ENCODE data around the gene ZNF613.

DNA sequence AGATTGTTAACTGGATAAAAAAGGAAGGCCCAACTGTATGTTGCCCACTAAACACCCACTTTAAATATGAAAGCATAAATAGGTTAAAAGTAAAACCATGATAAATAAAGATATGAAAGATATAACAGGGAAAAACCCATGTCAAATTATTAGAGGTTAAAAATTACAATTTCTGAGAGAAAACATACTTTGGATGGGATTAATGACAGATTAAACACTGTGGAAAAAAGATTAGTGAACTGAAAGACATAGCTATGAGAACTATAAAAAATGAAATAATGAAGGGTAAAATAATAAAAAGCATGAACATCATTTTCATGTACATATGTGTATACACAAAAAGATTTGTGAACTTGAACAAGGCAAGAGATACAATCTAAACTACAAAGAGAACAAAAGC, 37.3 kb upstream of the ZNF613 start:
- TF ChIP-seq, protein P1, sequence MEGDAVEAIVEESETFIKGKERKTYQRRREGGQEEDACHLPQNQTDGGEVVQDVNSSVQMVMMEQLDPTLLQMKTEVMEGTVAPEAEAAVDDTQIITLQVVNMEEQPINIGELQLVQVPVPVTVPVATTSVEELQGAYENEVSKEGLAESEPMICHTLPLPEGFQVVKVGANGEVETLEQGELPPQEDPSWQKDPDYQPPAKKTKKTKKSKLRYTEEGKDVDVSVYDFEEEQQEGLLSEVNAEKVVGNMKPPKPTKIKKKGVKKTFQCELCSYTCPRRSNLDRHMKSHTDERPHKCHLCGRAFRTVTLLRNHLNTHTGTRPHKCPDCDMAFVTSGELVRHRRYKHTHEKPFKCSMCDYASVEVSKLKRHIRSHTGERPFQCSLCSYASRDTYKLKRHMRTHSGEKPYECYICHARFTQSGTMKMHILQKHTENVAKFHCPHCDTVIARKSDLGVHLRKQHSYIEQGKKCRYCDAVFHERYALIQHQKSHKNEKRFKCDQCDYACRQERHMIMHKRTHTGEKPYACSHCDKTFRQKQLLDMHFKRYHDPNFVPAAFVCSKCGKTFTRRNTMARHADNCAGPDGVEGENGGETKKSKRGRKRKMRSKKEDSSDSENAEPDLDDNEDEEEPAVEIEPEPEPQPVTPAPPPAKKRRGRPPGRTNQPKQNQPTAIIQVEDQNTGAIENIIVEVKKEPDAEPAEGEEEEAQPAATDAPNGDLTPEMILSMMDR (IDR thresholded peaks at IDR 0.05; ENCODE audit: extremely low read depth in 1 of 2, insufficient read depth in 1 of 2, low read depth in 1 of 2, low read length in 2 of 2), result no peak
- no peak for TF ChIP-seq POLR2AphosphoS5 (IDR thresholded peaks at IDR 0.05; ENCODE audit: insufficient read depth, low read depth, low read length)
- TF ChIP-seq MYC (IDR thresholded peaks at IDR 0.05; ENCODE audit: low read depth, low read length), result no peak
- TF ChIP-seq POLR2A (IDR thresholded peaks at IDR 0.05; ENCODE audit: low read depth, low read length), result no peak

All from endothelial cell of umbilical vein (primary cell).